Ascending aorta (tissue), 2 donors: ENCODE measurements around the gene SEPTIN12. TPM values are rescaled to one million over a fixed set of nuclear protein-coding genes. Genes with fewer than 3 reads are reported as not detected.
A peak's percentile ranks its signal among the peaks of the same experiment; 100 is the strongest.

Source experiments
- DNase-seq, 2 donors: peaks; one replicate each; pipeline ENCODE4 v3.0.0-alpha.2; 2019; ENCODE audit warnings: low spot score in 2 of 2
- H3K27ac ChIP-seq, 2 donors: fragments of 200-600 bp; sonication (generic); one replicate each; pipeline ENCODE4 v1.5.1; 2016 to 2017; ENCODE audit warnings: mild to moderate bottlenecking in 1 of 2
- H3K27me3 ChIP-seq: fragments of 200-600 bp; sonication (generic); one replicate; pipeline ENCODE4 v1.5.1; 2017
- H3K36me3 ChIP-seq, 2 donors: fragments of 200-600 bp; sonication (generic); one replicate each; pipeline ENCODE4 v1.5.1; 2016
- H3K4me1 ChIP-seq, 2 donors: fragments of 200-600 bp; sonication (generic); one replicate each; pipeline ENCODE4 v1.5.1; 2016 to 2017; ENCODE audit warnings: mild to moderate bottlenecking in 1 of 2
- H3K4me3 ChIP-seq, 2 donors: fragments of 200-600 bp; sonication (generic); one replicate each; pipeline ENCODE4 v1.5.1; 2016 to 2017; ENCODE audit warnings: mild to moderate bottlenecking in 1 of 2
- H3K9me3 ChIP-seq, 2 donors: fragments of 200-600 bp; sonication (generic); one replicate each; pipeline ENCODE4 v1.5.1; 2016
- CTCF ChIP-seq, 3 experiments: fragments of 200-600 bp in 2 of 3; fragments of 450-650 bp in 1 of 3; sonication (generic) in 2 of 3; IDR thresholded peaks; one replicate each; pipeline ENCODE4 v1.5.1; 2016 to 2019; ENCODE audit warnings: antibody characterized with exemption in 3 of 3, mild to moderate bottlenecking in 1 of 3, moderate library complexity in 1 of 3
- intact Hi-C: fragments of 100-400 bp; cut with DNase I; formaldehyde crosslinking; loops from one replicate; pipeline ENCODE4 v1.15.1; 2023
- total RNA-seq: library from RNA; depleted of rRNA; stranded (reverse); fragments of >200 nt; gene quantifications from one replicate; pipeline ENCODE4 v1.1.0, GENCODE V29; 2016

SEPTIN12 gene
- total RNA-seq, 1 donor from 2014 or later, result not detected

GRCh38 chr16:4802659-4803287 is 14.6 kb upstream of the SEPTIN12 start:
- Histone ChIP-seq H3K4me1 (peaks cover 4 to 9% of the 10 kb centered on the region in 2 donors), H3K27me3 (no peaks in the 10 kb centered on the region), H3K36me3 (peaks cover 19 to 39% of the 10 kb centered on the region in 2 donors), H3K27ac (peak overlapping the region; percentile 67 to 69), H3K9me3 (no peaks in the 10 kb centered on the region), H3K4me3 (peak overlapping the region; percentile 74 to 78)
- peak in 1 of 3 experiments; percentile 1 for TF ChIP-seq CTCF (IDR thresholded peaks at IDR 0.05)
- DNase-seq, result peak; percentile 73 to 95
- intact Hi-C loops, result loop anchor here (1.0 to 2.0 kb wide), 4 partner anchors 33 to 154 kb away; partner anchors contain the start of genes ANKS3, DNAAF8, GLYR1 and UBN1

- H3K9me3 ChIP-seq, result no peaks in the 10 kb centered on the region
- peak in 1 of 3 experiments; percentile 5 for TF ChIP-seq CTCF (IDR thresholded peaks at IDR 0.05)
- no peaks in the 10 kb centered on the region for H3K27me3 ChIP-seq
- peak; percentile 46 to 87 for DNase-seq
- intact Hi-C loops, result loop anchor here (1.0 to 2.0 kb wide), 4 partner anchors 33 to 155 kb away; partner anchors contain the start of genes ANKS3, DNAAF8, GLYR1 and UBN1
- H3K4me1 ChIP-seq, result peaks cover 4 to 9% of the 10 kb centered on the region in 2 donors
- peak within 1 kb of the TSS; percentile 67 to 69 for H3K27ac ChIP-seq
- peaks cover 19 to 36% of the 10 kb centered on the region in 2 donors for H3K36me3 ChIP-seq
- peak within 1 kb of the TSS; percentile 74 to 78 for H3K4me3 ChIP-seq
Observed at GRCh38 chr16:4801962-4802658, 14.0 kb upstream of the SEPTIN12 start, which contains the start of gene ROGDI. TSS of gene ROGDI (minus strand) at chr16:4802633. CDS start at chr16:4802571, 62 bp downstream.

- Histone ChIP-seq H3K27ac (peak overlapping the region; percentile 67 to 69), H3K36me3 (peaks cover 20 to 34% of the 10 kb centered on the region in 2 donors), H3K4me1 (peaks cover 4 to 9% of the 10 kb centered on the region in 2 donors), H3K4me3 (peak overlapping the region; percentile 74 to 78), H3K9me3 (no peaks in the 10 kb centered on the region), H3K27me3 (no peaks in the 10 kb centered on the region)
- intact Hi-C loops, result no loop called here
- no peak for TF ChIP-seq CTCF (IDR thresholded peaks at IDR 0.05)
- DNase-seq, result no peak
Observed at GRCh38 chr16:4801051-4801961, 13.2 kb upstream of the SEPTIN12 start.

DNA sequence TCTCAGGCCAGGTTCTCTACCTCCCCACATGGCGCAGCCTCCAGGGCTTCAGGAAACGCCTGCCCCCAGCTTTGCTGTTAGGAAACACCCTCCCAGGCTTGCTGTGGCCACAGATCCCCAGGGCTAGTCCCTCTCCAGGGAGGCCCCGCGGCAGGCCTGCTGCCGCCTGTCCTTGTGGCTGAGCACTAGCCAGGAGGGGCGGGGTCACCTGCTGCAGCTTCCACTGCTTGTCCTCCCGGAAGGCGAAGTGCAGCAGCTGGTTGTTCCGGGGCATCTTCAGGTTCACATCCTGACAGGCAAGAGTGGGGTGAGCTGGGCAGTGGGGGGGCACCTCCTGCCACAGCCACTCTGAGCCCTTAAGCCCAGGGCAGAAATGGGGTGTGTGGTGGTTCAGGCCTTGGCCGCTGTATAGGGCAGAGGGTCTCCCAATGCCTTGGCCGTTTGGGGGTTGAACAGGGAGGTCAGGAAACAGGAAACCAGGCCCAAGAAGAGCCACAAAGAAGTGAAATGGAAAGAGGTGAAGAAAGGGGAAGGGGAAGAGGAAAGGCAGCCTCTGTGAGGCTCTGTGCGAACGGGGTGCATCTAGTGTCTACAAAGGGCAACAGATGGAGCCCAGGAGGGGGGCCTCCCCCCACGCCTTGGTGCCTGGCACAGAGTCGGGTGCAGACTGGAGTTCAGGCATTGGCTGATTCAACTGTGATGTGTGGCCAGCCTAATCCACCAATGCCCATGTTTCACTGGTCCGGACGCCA is 12.3 kb upstream of the SEPTIN12 start:
- intact Hi-C loops, result no loop called here
- Histone ChIP-seq H3K4me3 (no peak overlapping the region), H3K4me1 (peaks cover 4 to 9% of the 10 kb centered on the region in 2 donors), H3K9me3 (no peaks in the 10 kb centered on the region), H3K27ac (no peak overlapping the region), H3K36me3 (peaks cover 20 to 26% of the 10 kb centered on the region in 2 donors), H3K27me3 (no peaks in the 10 kb centered on the region)
- TF ChIP-seq CTCF (IDR thresholded peaks at IDR 0.05), result no peak
- DNase-seq, result no peak
